Measurements from ENCODE around the gene BLTP2. TPM values are rescaled to one million over a fixed set of nuclear protein-coding genes. Genes with fewer than 3 reads are reported as not detected.

Gene BLTP2
- total RNA-seq = 162 and 207 TPM in 2 replicates

GRCh38 chr17:28644787-28645575 lies at the start of gene BLTP2:
Gene BLTP2 (minus strand): TSS chr17:28645158. CDS start chr17:28645056, 102 bp downstream.

GRCh38 chr17:28661635-28662526 lies 16.9 kb upstream of the BLTP2 start, which contains the start of the genes SDF2 and SUPT6H:
Gene SDF2 (minus strand): TSS chr17:28661906. CDS start chr17:28661876, 30 bp downstream.
Gene SUPT6H (plus strand): TSS chr17:28662205. CDS start chr17:28673402, 11,197 bp downstream.

GRCh38 chr17:28613931-28614381 lies 31.0 kb downstream of the BLTP2 start, which contains the start of gene RSKR:
Gene RSKR (minus strand): TSS chr17:28614185. CDS start chr17:28614161, 24 bp downstream.

GRCh38 chr17:28598799-28599310 lies 46.1 kb downstream of the BLTP2 start, which contains the start of gene SPAG5:
Gene SPAG5 (minus strand): TSS chr17:28599025. CDS start chr17:28598946, 79 bp downstream.

Other genes starting within 250 kb of the BLTP2 start
- gene SLC46A1, start 238.9 kb downstream of the BLTP2 start, total RNA-seq = 5.8 and 11.6 TPM in 2 replicates
- not detected in 2 replicates for gene SLC13A2, start 171.5 kb downstream of the BLTP2 start, total RNA-seq
- gene FOXN1, start 138.8 kb downstream of the BLTP2 start, total RNA-seq = not detected in 2 replicates
- 20.3 and 36.6 TPM in 2 replicates for gene UNC119, start 92.5 kb downstream of the BLTP2 start, total RNA-seq
- 55.8 and 71.6 TPM in 2 replicates for gene PIGS, start 73.6 kb downstream of the BLTP2 start, total RNA-seq
- 46.6 and 129 TPM in 2 replicates for gene ALDOC, start 68.3 kb downstream of the BLTP2 start, total RNA-seq
- 6.5 and 67.5 TPM in 2 replicates for gene SPAG5, start 46.1 kb downstream of the BLTP2 start, total RNA-seq
- 3.3 and 5.6 TPM in 2 replicates for gene RSKR, start 31.0 kb downstream of the BLTP2 start, total RNA-seq
- gene SDF2, start 16.7 kb upstream of the BLTP2 start, total RNA-seq = 77.2 and 85.3 TPM in 2 replicates
- 36.4 and 50.2 TPM in 2 replicates for gene SUPT6H, start 17.0 kb upstream of the BLTP2 start, total RNA-seq
- gene PROCA1, start 66.7 kb upstream of the BLTP2 start, total RNA-seq = 1.1 and 1.3 TPM in 2 replicates
- 154 and 167 TPM in 2 replicates for gene RAB34, start 72.7 kb upstream of the BLTP2 start, total RNA-seq
- gene RPL23A, start 74.8 kb upstream of the BLTP2 start, total RNA-seq = 436 and 732 TPM in 2 replicates
- 3.9 and 8.8 TPM in 2 replicates for gene TLCD1, start 81.1 kb upstream of the BLTP2 start, total RNA-seq
- 2.1 and 2.3 TPM in 2 replicates for gene NEK8, start 83.6 kb upstream of the BLTP2 start, total RNA-seq
- gene TRAF4, start 98.9 kb upstream of the BLTP2 start, total RNA-seq = 18.0 and 38.9 TPM in 2 replicates
- gene FAM222B, start 197.6 kb upstream of the BLTP2 start, total RNA-seq = 3.4 and 3.8 TPM in 2 replicates
- 24.0 and 42.2 TPM in 2 replicates for gene ERAL1, start 209.9 kb upstream of the BLTP2 start, total RNA-seq

Data from regular cardiac myocyte (primary cell).